GM20431 (cell line): ENCODE data around the gene CHRNA4.

Experiments used
- in situ Hi-C: fragments of 300-500 bp; cut with MseI, MboI; formaldehyde crosslinking; loops from one replicate; pipeline ENCODE4 v1.15.0; 2020; ENCODE audit warnings: low sequenced_read_pairs; ENCODE audit not compliant: unreplicated experiment

CHRNA4 gene

GRCh38 chr20:63398744-63399514 lies 37.8 kb upstream of the CHRNA4 start:
- in situ Hi-C loops, result no loop called here

- in situ Hi-C loops, result no loop called here
These were observed 36.8 kb upstream of the CHRNA4 start for GRCh38 chr20:63397946-63398450.

- in situ Hi-C loops, result no loop called here
These were observed 36.1 kb upstream of the CHRNA4 start for GRCh38 chr20:63397155-63397843.

- in situ Hi-C loops, result no loop called here
These were observed 35.2 kb upstream of the CHRNA4 start for GRCh38 chr20:63396300-63396699.

GRCh38 chr20:63395723-63396122 lies 34.6 kb upstream of the CHRNA4 start:
- in situ Hi-C loops, result no loop called here

- in situ Hi-C loops, result no loop called here
These were observed 33.8 kb upstream of the CHRNA4 start for GRCh38 chr20:63394920-63395455.

- in situ Hi-C loops, result no loop called here
These were observed 33.1 kb upstream of the CHRNA4 start for GRCh38 chr20:63394069-63394919.

GRCh38 chr20:63393566-63393965 lies 32.4 kb upstream of the CHRNA4 start:
- in situ Hi-C loops, result no loop called here

GRCh38 chr20:63392465-63393365 lies 31.6 kb upstream of the CHRNA4 start:
- in situ Hi-C loops, result no loop called here

- in situ Hi-C loops, result no loop called here
These were observed 26.8 kb upstream of the CHRNA4 start for GRCh38 chr20:63387917-63388316.

GRCh38 chr20:63387393-63387792 lies 26.2 kb upstream of the CHRNA4 start:
- in situ Hi-C loops, result no loop called here

- in situ Hi-C loops, result no loop called here
These were observed 25.3 kb upstream of the CHRNA4 start for GRCh38 chr20:63386491-63386890.

GRCh38 chr20:63385819-63386218 lies 24.7 kb upstream of the CHRNA4 start:
- in situ Hi-C loops, result no loop called here

- in situ Hi-C loops, result no loop called here
These were observed 23.2 kb upstream of the CHRNA4 start for GRCh38 chr20:63384336-63384735.

- in situ Hi-C loops, result no loop called here
These were observed 22.4 kb upstream of the CHRNA4 start for GRCh38 chr20:63383556-63383955.

GRCh38 chr20:63382551-63383300 lies 21.6 kb upstream of the CHRNA4 start:
- in situ Hi-C loops, result no loop called here

- in situ Hi-C loops, result no loop called here
These were observed 20.8 kb upstream of the CHRNA4 start for GRCh38 chr20:63381781-63382431.

- in situ Hi-C loops, result no loop called here
These were observed 19.3 kb upstream of the CHRNA4 start for GRCh38 chr20:63380346-63380870.
